HG03108 (cell line): Measurements from ENCODE around the gene GCM1.
"Not testable (repeated sequence)": the region's sequence is repeated elsewhere in the genome, so short reads cannot be mapped to it uniquely, and the experiment has no call there.

ENCODE experiments used
- ATAC-seq: cut with Tn5 transposase; IDR thresholded peaks from one replicate; pipeline ENCODE4 v1.9.1; 2021; ENCODE audit warnings: moderate library complexity; ENCODE audit not compliant: unreplicated experiment

The GCM1 gene

GRCh38 chr6:53148684-53149083 is at the start of gene GCM1:
GCM1 (minus strand) TSS chr6:53148841; CDS start chr6:53145632, 3,209 bp downstream.
- ATAC-seq = no peak

- no peak for ATAC-seq
Measured at GRCh38 chr6:53197553-53197952, 48.9 kb upstream of the GCM1 start.

DNA sequence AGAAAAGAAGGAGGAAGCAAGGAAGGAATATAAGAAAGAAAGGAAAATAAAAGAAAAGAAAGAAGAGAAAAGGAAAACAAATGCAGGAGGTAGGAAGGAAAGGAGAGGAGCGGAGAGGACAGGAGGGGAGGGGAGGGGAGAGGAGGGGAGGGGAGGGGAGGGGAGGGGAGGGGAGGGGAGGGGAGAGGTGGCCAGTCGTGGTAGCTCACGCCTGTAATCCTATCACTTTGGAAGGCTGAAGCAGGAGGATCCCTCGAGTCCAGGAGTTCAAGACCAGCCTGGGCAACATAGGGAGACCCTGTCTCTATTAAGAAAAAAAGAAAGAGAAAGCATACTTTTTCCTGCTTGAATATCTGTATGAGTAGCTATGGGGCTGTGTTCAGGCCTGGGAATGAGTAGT is 46.4 kb upstream of the GCM1 start:
- no peak for ATAC-seq

GRCh38 chr6:53192682-53193188 is 44.1 kb upstream of the GCM1 start:
- ATAC-seq = no peak

DNA sequence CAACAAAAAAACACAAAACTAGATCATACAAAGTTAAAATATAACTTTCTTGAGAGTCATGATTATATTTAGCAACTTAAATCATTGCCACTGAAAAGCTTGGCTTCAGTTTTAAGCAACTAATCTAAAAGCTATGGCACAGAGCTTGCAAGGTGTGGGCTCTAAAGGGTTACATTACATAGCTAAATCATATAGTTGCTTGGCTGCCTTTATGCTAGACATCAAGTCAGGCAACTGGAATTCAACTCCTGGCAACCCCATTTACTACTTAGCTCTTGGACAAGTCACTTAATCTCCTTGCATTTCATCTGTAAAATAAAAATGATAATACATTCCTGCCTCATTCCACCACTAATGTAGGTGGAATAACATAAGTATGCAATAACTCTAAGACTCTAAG is 40.9 kb upstream of the GCM1 start:
- ATAC-seq = no peak

GRCh38 chr6:53188833-53189232 is 40.2 kb upstream of the GCM1 start:
- ATAC-seq = no peak

DNA sequence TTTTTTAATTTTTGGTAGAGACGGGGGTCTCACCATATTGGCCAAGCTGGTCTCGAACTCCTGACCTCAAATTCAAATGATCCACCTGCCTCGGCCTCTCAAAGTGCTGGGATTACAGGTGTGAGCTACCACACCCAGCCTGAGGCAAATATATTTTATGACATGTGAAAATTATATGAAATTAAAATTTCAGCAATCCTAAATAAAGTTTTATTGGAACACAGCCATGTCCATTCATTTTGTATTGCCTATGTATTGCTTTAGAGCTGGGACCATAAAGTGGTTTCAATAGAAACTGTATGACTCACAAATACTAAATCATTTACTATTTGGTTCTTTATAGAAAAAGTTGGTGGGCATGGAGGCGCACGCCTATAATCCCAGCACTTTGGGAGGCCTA is 32.0 kb upstream of the GCM1 start:
- ATAC-seq = no peak

- ATAC-seq = no peak
Measured at GRCh38 chr6:53179961-53180651, 31.5 kb upstream of the GCM1 start.

DNA sequence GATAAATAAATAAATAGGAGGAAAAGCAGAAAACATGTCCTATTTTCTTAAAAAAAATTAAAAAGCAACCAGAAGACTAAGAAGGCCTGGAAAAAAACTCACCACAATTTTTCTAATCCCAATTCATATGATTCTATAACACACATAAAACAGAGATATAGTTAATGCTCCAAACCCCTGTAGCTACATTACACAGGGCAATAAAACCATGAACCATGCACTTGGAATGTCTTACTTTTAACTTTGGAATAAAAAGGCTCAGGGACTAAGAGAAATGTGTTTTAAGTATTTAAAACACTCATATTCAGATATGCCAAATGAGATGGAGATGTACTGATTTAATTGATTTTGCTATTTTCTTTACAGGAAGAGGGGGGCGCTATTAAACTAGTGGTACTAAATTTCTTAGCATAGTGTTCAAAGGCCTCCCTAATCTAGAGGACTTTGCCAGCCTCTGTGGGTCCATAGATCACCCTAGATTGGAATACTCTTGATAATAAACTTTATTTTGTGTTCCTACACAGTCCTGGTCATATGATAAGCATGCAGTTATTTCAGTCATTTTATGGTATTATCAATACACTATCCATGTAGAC is 30.3 kb upstream of the GCM1 start:
- ATAC-seq = no peak

DNA sequence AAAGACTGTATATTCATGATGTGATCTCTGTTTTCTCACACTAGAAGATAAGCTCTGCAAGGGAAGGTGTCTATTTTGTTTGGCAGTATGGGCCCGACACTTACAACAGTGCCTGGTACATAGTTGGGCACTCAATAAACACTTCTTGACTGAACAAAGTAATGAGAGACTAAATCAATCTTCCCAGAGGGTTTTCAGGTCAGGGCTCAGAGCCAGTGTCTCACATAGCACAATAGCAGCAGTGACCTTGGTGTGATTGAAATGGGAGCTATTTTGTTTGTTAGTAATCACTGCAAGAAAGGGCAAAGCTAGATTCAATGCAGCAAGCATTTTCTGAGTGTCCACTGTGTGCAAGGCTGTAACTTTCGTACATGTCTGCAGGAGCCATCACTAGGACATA is 26.4 kb upstream of the GCM1 start:
- no peak for ATAC-seq

DNA sequence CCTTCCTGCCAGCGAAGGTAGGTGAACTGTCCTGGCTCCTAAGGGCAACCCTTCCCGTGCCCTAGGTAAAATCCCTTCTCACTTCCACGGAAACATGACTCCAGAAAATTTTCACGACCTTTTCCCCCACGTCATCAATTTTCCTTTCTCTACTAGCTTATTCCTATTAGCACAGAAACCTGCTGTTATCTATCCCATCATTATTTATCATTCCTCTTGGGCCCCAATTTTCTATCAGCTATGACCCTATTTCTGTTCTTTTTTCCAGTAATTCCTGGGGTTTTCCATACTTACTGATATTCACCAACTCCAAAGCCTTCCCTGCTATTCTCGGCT is 23.8 kb upstream of the GCM1 start:
- no peak for ATAC-seq

- peak; percentile 74 for ATAC-seq
Measured at GRCh38 chr6:53171605-53172467, 23.2 kb upstream of the GCM1 start.

- ATAC-seq = no peak
Measured at GRCh38 chr6:53168516-53169267, 20.1 kb upstream of the GCM1 start.

DNA sequence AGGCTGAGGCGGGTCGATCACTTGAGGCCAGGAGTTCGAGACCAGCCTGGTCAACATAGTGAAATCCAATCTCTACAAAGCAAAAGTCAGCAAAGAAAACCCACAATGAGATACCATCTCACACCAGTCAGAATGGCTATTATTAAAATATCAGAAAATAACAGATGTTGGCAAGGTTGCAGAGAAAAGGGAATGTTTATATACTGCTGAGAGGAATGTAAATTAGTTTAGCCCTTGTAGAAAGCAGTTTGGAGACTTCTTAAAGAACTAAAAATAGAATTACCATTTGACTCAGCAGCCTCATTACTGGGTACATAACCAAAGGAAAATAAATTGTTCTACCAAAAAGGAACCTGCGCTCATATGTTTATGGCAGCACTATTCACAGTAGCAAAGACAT is 16.7 kb upstream of the GCM1 start:
- ATAC-seq = no peak

DNA sequence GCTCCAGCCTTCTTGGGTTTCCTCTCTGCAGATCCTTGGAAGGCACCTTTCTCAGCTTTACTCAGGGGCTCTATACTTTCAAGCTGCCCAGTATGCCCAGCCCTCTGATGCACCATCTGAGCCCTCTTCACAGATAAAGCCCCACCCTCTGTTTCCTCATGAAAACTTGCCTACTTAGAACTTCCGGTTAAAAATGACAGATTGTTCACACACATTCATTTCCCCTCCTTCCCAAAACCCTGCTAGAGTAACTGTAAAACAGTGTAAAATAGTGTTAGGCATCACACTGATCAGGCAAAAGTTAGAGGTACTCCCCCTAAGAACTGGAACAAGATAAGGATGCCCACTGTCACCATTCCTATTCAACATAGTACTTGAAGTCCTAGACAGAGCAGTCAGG is 14.0 kb upstream of the GCM1 start:
- no peak for ATAC-seq

- ATAC-seq = no peak
Measured at GRCh38 chr6:53161481-53162009, 12.9 kb upstream of the GCM1 start.

- ATAC-seq = no peak
Measured at GRCh38 chr6:53159558-53159957, 10.9 kb upstream of the GCM1 start.

DNA sequence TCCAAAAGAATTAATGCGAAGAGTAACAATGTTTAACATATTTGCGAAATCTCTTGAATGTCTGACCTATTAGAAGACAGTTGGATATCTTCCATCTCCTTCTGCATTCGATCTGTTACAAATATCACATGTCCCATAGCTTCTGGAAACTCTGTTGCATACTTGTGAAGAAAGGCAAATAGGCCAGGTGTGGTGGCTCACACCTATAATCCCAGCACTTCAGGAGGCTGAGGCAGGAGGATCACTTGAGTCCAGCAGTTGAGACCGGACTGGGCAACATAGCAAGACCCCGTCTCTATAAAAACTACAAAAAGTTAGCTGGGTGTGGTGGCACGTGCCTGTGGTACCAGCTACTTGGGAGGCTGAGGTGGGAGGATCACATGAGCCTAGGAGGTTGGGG is 9.4 kb upstream of the GCM1 start:
- not testable (repeated sequence) for ATAC-seq

DNA sequence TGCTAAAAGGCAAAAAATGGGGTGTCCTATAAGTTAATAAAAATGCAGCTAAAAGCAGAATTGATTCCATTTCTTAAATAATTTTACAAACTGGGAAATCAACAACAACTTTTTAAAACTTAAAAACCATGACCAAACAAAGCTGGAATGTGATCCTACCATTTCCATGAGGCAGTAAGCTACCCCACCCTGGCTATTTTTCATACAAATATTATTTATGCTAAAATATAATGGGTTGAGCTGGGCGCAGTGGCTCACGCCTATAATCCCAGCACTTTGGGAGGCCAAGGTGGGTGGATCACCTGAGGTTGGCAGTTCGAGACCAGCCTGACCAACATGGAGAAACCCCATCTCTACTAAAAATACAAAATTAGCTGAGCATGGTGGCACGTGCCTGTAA is 6.6 kb upstream of the GCM1 start:
- not testable (repeated sequence) for ATAC-seq

- ATAC-seq = no peak
Measured at GRCh38 chr6:53154794-53155193, 6.2 kb upstream of the GCM1 start.

- ATAC-seq = no peak
Measured at GRCh38 chr6:53154071-53154470, 5.4 kb upstream of the GCM1 start.
